ENCODE measurements around the gene PCSK5.
"Not testable (repeated sequence)": the region's sequence is repeated elsewhere in the genome, so short reads cannot be mapped to it uniquely, and the experiment has no call there.

Gene PCSK5

GRCh38 chr9:76358628-76359280 is 468.3 kb downstream of the PCSK5 start:
- DNase-seq (ENCODE audit: low read depth): no peak

- no peak for DNase-seq (ENCODE audit: low read depth)
These were observed 468.9 kb downstream of the PCSK5 start for GRCh38 chr9:76359365-76359764.

- DNase-seq (ENCODE audit: low read depth): no peak
These were observed 469.3 kb downstream of the PCSK5 start for GRCh38 chr9:76359766-76360165.

GRCh38 chr9:76362332-76363031 is 472.0 kb downstream of the PCSK5 start:
- DNase-seq (ENCODE audit: low read depth): not testable (repeated sequence)

- DNase-seq (ENCODE audit: low read depth): no peak
These were observed 472.5 kb downstream of the PCSK5 start for GRCh38 chr9:76363032-76363395.

- no peak for DNase-seq (ENCODE audit: low read depth)
These were observed 474.6 kb downstream of the PCSK5 start for GRCh38 chr9:76365028-76365427.

GRCh38 chr9:76366275-76366674 is 475.8 kb downstream of the PCSK5 start:
- DNase-seq (ENCODE audit: low read depth): no peak

- no peak for DNase-seq (ENCODE audit: low read depth)
These were observed 479.1 kb downstream of the PCSK5 start for GRCh38 chr9:76369583-76369982.

- no peak for DNase-seq (ENCODE audit: low read depth)
These were observed 480.0 kb downstream of the PCSK5 start for GRCh38 chr9:76370396-76371023.

- DNase-seq (ENCODE audit: low read depth): no peak
These were observed 481.4 kb downstream of the PCSK5 start for GRCh38 chr9:76371901-76372300.

GRCh38 chr9:76372336-76372735 is 481.9 kb downstream of the PCSK5 start:
- no peak for DNase-seq (ENCODE audit: low read depth)

- no peak for DNase-seq (ENCODE audit: low read depth)
These were observed 482.8 kb downstream of the PCSK5 start for GRCh38 chr9:76373173-76373783.

GRCh38 chr9:76373784-76374474 is 483.5 kb downstream of the PCSK5 start:
- DNase-seq (ENCODE audit: low read depth): no peak

- no peak for DNase-seq (ENCODE audit: low read depth)
These were observed 484.5 kb downstream of the PCSK5 start for GRCh38 chr9:76374783-76375559.

GRCh38 chr9:76377791-76378190 is 487.3 kb downstream of the PCSK5 start:
- no peak for DNase-seq (ENCODE audit: low read depth)

GRCh38 chr9:76378367-76379073 is 488.0 kb downstream of the PCSK5 start:
- no peak for DNase-seq (ENCODE audit: low read depth)

GRCh38 chr9:76379494-76379893 is 489.0 kb downstream of the PCSK5 start:
- DNase-seq (ENCODE audit: low read depth): no peak

GRCh38 chr9:76390656-76391055 is 500.2 kb downstream of the PCSK5 start:
- DNase-seq (ENCODE audit: low read depth): no peak

- DNase-seq (ENCODE audit: low read depth): peak; percentile 89
These were observed 503.9 kb downstream of the PCSK5 start, which contains the start of gene RFK for GRCh38 chr9:76394195-76394959. Gene RFK, minus strand, starts transcription at chr9:76394426. Its CDS starts 255 bp downstream, at chr9:76394171.

- no peak for DNase-seq (ENCODE audit: low read depth)
These were observed 504.4 kb downstream of the PCSK5 start for GRCh38 chr9:76394960-76395252.
